NCI-H146 treated with DMSO at 0.1 percent for 48 hours (cell line): Measurements from ENCODE around the gene NHSL2.
A peak's percentile ranks its signal among the peaks of the same experiment; 100 is the strongest.

ENCODE experiments used
- DNase-seq: peaks from one replicate; lab custom pipeline; 2025; ENCODE audit not compliant: unreplicated experiment; lab: John Stamatoyannopoulos, UW

Gene NHSL2

DNA sequence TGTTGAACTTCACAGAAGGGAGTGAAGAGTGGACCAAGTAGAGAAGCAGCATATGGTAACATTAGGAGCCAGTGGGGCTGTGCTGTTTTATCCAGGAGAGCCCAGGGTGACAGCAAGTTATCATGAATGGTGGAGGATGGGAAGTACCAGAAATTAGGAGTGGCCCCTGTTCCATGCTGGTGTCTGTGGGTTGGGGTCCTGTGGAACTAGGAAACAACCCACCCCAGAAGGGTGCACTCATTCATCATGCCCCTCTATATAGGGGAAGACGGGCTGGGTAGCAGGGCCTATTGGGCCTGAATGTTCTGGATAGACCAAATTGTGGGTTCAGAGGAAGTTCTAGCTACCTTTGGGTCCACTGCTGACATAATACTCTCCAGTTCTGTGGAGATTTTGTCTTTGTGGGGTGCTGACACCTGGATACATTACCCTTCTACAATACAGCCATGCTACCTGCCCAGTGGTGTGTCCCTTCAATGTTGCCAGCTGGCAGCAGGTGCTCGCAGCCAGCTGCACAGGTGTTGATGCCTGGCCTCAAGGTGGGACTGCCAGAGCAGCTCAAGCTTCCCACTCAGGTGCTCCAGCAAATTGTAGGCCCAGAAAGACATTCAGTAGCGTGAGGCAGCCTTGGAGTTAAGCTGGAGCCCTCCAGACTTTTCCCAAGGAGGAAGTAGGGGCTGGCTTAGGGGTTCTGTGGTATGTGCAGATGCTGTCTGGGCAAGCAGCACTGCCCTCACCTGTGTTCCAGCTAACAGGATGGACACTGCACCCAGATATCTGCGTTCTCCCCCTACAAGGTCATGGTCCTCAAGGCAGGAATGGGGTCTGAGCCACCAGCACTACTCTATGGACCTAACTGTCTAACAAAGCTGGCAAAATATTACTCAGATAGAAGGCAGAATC, 106.5 kb downstream of the NHSL2 start:
- no peak for DNase-seq

DNA sequence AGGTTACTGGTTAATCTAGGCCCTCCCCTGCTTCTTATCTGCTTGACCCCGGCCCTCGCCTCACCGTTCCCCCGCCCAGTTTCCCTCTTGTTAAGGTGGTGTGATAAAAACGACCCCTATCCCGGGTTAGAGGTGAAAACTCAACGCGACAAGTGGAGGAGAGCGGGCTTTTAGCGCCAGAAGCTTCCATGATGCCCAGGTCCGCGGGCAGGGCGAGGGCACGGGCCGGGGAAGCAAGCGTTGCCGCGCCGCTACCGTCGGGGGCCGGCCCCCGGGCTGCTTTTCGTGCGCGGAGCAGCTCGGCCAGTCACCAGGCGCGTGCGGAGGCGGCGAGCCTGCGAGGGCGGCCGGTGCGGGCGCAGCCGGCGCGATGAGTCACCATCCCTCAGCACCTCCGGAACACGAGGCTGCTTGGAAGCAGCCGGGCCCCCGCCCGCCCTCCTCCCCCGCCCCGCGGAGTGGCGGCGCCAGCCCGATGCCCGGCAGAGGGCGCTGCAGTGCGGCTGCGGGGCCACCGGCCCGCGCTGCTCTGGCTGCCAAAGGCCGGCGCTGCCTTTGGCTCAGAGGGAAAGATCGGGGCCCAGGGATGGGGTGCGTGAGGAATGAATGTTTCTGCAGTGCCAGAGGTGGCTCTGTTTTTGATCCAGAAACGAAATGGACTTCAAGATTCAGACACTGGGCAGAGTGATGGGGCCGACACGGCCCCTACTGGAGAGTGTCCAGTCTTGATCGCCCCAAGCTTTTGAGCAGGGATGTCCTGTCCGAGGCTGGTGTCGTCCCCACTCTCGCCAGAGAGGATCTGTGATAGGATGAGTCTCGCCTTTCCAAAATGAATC, 107.8 kb downstream of the NHSL2 start:
- peak; percentile 20 for DNase-seq

DNA sequence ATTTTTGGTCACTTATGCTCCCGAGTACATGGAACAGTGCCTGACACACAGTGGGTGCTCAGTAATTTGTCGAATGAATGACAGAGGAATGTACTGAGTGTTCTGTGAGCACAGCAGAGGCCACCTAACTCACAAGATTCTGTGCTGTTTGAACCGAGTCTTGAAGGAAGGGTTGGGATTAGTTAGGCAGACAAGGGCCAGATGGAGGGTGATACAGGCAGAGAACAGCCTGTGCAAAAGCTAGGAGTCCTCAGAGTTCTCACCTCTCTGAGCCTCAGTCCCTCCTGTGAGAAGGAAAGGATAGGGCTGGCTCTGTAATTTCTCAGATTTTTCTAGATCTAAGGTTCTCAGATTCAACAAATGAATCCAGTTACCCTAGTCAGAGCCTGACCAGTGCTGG, 108.8 kb downstream of the NHSL2 start:
- no peak for DNase-seq

DNA sequence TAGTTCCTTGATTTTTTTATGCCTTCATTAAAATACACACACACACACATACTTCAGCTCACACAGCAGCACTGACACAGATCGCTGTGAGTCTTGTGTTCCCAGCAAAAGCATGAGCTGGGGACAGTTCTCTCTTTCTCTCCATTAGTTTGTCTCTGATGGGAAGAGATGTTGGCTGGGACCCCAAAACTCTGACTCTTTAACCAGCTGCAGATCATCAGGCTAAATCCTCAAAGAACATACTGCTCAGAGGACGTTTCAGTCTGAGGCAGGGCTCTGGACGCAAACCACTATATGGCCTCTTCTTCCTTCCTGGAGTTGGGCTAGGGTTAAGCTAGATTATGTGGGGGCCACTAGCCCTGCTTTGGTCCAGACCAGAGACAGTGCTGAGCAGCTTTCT, 109.6 kb downstream of the NHSL2 start:
- no peak for DNase-seq

DNA sequence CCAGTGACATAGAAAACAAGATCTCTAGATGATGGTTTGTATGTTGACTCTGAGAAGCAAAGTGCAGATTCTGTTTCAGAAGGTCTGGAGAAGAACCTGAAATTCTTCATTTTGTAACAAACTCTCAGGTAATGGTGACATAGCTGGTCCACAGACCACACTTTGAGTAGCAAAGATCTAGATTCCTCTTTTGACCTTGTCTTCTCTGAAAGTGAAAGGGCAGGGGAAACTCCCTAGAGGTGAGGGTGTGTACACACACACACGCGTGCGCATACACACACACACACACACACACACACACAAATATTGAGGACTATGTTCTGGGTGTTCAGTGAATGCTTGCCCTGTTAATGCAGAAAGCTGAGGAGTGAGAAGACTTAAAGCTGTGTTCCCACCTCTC, 110.1 kb downstream of the NHSL2 start:
- no peak for DNase-seq

DNA sequence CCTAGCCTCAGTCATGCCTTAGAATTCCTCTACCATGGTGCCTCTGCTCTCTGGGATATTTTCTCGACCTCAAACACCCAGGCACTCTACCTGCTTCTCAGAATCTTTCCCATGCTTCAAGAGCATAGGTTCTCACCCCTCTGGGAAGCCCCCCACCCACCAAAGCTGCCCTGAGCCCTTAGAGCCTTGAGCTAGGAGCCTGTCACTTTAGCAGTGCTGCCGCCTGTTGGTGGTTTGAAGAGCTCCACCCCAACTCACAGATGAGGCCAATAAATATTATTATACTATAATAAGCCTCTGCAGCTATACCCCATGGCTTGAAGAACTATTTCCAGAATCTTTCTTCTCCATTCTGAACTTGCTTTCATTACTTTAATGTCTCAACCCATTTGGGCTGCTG, 111.3 kb downstream of the NHSL2 start:
- no peak for DNase-seq

DNA sequence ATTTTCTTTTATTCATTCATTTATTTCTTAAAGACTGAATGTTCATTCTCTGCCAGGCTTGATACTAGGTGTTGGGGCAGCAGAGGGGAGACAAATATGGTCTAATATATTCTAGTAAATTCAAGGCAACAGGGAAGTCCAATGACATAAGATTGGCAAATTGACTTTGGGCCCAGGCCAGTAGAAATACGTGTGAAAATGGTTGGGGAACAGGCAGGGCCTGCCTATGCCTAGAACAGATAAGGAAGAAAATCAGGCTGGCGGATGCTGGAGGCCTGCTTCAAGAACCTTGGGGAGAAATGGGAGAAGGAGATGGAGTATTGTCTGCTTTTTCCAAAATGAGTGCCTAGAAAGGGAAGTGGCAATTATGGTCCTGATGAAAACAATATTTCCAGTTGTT, 112.4 kb downstream of the NHSL2 start:
- no peak for DNase-seq

DNA sequence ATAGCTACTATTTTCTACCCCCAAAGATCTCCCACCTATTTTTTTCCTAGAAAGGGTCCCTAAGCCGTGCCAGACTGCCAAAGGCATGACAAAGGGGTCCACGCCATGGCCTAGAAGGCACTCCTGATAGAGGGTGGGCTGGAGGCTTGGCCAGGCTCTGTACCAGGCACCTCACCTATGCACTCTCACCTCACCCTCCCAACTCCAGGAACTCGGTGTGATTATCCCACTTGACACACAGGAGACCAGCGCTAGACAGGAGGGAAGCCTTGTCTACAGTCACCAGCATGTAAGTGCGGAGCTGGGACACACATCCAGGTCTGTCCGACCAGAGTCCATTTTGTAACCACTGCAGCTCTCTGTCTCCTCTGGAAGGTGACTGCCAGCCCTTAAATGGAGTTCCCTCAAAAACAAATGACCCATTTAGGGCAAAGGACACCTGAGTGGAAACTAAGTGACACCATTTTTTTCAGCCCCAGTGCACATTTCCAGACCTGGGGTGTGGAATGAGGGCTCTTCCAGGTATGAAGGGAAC, 114.7 kb downstream of the NHSL2 start:
- DNase-seq: no peak

DNA sequence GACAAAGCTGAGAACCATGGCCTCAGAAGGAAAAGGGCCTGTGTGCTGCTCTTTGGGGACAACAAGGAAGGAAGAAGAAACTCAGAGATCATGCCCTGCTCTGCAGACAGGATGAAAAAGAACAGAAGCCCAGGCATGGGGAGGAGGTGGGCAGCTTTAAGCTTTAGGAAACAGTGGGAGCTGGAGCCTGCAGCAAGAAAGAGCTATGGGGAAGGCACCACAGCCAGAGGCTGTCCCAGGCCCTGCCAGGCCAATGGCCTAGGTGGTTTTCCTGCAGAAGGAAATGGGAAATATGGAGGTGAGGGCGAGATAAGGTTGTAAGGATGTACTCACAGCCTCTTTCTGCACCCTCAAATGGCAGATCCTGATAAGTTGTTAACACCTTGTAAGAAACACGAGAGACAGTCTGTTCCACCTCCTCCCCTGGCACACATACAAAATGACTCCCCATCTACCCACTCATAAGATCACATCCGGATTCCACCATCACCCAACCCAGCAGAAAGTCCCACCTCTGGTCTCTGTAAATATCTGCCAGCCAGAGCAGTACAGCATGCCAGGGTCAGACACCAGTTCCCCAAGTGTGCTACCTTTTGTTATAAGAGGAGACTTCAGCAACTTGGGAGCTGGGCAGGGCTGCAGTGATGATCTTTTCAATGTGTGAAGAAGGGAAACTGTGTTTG, 115.8 kb downstream of the NHSL2 start:
- no peak for DNase-seq

DNA sequence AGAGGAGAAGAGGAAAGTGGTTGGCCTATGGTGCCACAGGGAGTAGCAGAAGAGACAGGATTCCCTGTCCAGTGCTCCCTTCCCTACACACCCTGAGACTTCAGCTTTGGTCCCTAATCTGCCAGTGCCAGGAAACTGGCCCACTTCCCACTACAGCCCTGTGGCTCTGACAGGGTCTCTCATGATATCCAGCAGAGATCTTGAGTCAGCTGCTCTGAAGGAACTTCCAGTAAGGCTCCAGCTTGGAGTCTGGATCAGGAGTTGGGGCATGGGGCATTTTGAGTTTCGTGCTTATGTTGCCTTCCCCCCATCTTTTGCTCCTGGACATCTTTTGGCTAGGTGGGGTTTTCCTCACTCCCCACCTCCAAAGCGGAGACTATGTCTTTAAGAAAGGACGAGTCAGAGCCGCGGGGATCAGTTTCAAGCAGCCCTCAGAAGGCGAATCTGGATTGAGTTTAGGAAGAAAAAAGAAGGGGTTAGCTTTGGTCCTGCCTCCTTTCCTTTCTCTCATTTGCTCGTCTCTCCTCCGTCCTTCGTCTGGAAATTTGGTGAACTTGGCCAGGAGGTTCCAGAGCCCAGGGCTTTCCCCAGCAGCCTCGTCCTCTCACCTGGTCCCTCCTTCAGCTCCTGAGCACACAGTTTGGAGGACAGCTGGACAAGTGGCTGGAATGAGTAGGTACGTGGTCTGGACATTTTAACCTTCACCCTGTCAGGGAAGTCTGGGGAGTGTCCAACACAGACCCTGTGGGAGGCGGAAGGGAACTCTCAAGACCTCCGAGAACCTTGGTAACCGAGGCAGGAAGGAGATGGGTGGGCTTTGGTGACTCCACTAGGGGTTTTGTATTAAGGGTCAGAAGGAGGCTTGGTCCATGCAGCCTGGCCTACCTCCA, 116.6 kb downstream of the NHSL2 start:
- DNase-seq: no peak

DNA sequence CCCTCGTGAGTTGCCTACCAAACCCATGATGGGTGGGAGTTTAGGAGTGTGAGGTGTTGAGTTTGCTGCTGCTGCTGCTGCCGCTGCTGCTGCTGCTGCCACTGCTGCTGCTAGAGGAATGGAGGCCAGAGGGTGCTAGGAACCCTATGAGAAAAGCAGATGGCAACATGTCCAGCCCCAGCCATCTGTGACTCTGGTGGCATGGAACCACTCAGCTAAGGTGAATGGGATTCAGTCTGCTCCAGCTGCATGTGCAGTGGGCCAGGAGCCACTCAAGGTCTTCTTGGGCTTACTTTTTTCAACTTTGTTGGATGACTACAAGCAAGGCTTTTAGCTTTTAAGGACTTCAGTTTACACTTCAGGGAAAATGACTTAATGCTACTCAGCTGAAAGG, 117.3 kb downstream of the NHSL2 start:
- DNase-seq: no peak

DNA sequence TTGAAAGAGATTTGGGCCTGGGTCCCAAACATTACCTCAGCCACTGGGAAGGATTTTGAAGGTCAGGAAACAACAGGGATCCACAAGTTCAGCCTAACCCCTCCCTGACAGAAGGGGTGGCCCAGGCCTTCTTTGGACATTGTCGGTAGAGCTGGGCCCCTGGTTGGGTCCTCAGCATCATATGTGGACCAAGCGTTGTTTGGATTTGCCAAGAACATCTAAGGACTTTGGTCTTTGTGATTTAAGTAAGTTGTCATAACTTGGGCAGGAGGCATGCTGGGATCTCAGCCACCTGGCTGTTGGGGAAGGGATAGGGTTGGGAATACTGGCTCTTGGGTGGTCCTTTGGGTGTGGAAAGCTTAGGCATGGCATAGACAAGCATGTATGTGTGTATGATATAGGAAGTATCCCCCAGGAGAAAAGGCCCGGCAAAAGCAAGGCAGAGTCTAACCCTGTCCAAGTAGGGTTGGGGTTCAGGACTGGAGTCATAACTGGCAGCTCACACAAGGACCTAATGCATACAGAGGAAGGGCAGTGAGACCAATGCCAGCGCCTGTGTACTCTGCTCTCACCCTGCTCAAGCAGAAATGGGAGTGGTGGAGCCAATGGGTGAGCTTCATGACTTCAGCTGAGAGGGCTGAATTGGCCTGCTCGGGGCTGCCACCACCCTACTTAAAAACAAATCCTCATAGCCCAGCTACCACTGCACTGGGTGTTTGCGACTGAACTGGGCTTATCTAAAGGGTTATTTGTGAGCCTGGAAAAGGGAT, 118.2 kb downstream of the NHSL2 start:
- no peak for DNase-seq

DNA sequence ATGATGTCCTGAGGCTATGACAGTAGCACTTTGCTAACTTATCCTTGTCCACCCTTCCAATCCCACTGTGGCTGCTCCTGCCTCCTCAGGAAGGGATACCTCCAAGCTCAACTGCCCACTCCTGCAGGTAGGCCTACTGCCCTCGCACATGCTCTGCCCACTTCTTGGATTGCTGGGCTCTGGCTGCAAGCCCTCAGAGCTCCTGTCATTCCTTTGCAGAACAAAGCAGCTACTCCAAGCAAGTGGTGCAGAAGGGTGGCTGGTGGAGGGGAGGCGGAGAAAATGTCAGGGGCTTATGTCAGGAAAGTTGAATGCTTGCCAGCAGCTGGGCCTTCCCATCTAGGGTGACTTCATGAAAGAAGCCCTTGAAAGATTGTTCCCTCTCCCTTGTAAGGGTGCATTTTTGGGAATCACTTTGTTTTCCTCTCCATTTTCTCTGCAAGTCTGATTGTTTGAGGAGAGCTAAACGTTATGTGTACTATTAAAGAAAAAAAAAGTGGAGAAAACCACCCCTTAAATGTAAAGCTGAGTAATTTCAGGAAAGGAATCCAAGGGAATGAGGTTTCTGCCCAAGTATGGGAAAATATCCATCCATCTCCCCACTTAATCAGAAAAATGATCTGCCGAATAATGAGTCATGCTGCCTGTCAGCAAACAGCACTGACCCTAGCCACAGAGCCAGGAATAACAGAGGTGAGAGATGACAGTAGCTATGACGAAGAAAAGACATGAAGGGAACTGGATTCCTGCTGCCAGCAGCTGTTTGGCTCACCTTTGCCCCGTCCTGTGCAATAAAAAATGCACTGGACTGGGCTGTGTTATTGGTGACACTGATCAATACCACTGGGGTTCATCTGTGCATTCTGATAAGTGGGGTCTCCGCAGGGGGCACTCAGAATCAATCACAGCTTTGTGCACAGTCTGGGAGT, 119.1 kb downstream of the NHSL2 start:
- no peak for DNase-seq

DNA sequence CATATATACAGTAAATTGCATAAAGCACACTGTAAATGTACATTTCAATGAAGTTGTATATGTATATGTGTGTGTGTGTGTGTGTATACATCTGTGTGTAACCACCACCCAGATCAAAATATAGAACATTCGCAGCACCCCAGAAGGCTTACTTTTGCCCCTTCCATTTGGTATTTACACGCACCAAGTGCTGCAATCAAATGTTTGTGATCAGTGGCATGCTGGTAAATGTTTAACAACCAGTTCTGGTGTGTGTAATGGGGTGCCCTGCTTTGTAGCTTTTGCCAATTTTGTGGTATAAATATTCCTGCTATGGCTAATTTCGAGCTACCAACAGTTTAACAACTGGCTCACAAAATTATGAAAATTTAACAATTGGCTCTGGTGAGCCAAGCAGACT, 119.8 kb downstream of the NHSL2 start:
- no peak for DNase-seq

DNA sequence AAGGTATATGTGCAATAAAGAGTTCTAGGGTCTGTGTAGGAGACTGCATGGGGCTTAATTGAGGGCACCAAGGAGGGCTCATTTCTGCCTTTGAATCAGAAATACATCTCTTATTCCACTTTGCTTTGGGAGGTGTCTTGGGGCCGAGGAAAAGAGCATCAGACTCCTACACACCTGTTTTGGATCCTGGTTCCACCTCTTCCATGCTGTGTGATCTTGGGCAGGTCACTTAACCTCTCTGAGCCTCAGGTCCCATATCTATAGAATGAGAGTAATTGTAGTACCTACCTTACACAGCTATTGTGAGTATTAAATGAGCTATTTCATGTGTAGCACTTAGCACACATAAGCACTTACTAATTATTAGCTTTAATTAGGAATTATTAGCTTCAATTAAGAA, 120.5 kb downstream of the NHSL2 start:
- no peak for DNase-seq

DNA sequence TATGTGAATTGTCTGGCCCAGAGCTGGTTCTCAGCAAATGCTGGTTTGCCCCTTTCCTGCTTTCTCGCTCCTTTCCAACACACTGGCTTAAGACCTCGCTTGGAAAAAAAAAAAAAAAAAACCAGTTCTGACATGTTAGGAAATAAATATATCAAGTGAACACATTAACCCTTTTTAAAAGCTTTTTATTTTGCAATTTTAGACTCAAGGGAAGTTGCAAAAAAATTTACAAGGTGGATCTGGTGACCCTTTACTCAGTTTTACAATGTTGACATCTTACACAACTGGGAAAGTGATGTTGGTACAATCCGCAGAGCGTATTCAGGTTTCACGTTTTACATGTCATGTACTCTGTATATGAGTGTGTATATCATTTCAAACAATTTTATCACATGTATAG, 121.0 kb downstream of the NHSL2 start:
- no peak for DNase-seq

DNA sequence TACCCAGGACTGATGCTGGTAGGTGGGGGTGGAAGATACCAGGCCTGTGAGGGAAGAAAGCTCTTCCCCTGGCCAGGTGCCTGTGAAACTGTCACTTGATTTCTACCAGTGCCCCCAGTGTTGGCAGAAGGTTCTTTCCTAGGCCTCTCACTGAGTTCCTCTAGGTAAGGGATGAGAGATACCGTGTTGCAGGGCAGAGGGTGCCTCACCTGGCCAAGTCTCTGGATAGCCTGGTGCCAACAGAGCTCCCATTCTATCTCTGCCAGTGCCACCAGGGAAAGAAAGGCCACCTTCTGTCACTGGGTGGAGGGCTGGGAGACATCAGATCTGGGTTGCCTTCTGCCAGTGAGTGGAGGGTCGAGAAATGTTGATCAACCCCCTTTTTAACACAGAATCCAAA, 127.0 kb downstream of the NHSL2 start:
- no peak for DNase-seq

DNA sequence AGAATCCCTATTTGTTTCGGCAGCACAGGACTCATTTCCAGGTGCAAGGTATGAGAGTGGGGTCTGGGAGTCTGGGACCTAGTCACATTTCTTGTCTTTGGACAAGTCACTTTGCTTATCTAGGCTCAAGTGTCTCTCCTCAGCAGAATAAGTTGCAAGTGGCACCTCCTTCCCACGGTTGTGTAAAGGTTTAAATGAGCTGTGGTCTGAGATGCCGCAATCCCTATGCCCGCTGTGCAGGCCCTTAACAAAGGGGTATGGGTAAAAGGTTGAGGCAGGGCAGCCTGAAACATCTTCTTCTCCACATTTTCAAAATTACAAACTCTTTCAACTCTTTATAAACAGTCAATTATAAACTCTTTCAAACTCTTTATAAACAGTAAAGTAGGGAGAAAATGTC, 127.4 kb downstream of the NHSL2 start:
- no peak for DNase-seq

DNA sequence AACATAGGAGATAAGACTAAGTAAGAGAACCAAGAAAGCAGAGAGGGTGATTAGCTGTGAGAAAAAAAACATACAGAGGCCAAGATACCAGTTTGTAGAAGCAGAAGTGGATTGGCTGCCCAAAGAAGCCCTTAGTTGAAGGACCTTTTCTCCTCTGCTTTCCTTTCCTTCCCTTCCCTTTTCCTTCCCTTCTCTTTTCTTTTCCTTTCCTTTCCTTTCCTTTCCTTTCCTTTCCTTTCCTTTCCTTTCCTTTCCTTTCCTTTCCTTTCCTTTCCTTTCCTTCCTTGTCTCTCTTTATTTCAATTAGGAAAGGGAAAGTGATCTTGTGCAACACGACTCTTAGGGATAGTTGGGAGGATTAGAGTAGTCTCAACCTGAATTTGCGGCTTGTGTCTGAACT, 128.2 kb downstream of the NHSL2 start:
- DNase-seq: no peak
